Measurements from ENCODE around the gene PIK3CD.

Gene PIK3CD

DNA sequence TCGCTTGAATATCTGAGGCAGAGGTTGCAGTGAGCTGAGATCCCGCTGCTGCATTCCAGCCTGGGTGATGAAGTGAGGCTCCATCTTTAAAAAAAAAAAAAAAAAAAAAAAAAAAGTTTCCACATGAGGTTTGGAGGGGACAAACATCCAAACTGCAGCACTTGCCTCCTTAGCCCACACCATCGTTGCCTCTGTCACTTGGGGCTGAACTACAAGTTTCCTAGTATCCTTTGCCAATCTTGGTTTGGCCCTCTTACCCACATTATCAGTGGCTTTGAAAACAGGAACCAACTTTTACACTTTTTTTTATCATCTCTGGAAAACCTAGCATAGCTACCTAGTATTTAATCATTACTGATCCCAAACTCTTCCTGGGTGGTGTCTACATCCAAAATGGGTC lies 113.0 kb downstream of the PIK3CD start:
- H3K4me3 ChIP-seq (ENCODE audit: low read depth, low read length), result no peak overlapping the region
- TF ChIP-seq, protein P1, sequence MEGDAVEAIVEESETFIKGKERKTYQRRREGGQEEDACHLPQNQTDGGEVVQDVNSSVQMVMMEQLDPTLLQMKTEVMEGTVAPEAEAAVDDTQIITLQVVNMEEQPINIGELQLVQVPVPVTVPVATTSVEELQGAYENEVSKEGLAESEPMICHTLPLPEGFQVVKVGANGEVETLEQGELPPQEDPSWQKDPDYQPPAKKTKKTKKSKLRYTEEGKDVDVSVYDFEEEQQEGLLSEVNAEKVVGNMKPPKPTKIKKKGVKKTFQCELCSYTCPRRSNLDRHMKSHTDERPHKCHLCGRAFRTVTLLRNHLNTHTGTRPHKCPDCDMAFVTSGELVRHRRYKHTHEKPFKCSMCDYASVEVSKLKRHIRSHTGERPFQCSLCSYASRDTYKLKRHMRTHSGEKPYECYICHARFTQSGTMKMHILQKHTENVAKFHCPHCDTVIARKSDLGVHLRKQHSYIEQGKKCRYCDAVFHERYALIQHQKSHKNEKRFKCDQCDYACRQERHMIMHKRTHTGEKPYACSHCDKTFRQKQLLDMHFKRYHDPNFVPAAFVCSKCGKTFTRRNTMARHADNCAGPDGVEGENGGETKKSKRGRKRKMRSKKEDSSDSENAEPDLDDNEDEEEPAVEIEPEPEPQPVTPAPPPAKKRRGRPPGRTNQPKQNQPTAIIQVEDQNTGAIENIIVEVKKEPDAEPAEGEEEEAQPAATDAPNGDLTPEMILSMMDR (IDR thresholded peaks at IDR 0.05; ENCODE audit: borderline replicate concordance, insufficient read depth, low read depth, low read length), result no peak

DNA sequence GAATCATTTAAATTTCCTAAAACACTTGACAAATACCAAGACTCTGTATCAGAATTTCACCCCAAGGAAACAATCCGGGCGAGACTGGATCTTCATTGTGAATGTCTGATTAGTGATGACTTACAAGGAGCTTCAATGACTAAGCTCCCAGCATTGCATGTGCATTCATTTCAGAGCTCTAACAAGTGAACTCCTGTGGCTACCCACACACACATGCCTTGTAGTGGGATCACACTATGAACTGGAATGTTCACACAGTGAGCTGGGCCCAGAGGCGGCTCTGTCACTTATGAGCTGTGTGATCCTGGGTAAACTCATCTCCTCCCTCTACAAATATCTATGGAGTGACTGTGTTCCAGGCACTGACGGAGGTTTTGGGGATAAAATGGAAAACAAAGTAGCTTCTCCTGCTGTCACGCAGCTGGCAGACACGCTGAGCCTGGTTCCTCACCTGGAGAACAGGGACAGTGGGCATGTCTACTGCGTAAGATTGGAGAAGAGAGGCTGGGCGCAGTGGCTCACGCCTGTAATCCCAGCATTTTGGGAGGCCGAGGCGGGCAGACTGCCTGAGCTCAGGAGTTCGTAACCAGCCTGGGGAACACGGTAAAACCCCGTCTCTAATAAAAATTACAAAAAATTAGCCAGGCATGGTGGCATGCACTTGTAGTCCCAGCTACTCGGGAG lies 115.4 kb downstream of the PIK3CD start:
- TF ChIP-seq, protein P1 (IDR thresholded peaks at IDR 0.05; ENCODE audit: borderline replicate concordance, insufficient read depth, low read depth, low read length), result no peak
- H3K4me3 ChIP-seq (ENCODE audit: low read depth, low read length), result no peak overlapping the region

DNA sequence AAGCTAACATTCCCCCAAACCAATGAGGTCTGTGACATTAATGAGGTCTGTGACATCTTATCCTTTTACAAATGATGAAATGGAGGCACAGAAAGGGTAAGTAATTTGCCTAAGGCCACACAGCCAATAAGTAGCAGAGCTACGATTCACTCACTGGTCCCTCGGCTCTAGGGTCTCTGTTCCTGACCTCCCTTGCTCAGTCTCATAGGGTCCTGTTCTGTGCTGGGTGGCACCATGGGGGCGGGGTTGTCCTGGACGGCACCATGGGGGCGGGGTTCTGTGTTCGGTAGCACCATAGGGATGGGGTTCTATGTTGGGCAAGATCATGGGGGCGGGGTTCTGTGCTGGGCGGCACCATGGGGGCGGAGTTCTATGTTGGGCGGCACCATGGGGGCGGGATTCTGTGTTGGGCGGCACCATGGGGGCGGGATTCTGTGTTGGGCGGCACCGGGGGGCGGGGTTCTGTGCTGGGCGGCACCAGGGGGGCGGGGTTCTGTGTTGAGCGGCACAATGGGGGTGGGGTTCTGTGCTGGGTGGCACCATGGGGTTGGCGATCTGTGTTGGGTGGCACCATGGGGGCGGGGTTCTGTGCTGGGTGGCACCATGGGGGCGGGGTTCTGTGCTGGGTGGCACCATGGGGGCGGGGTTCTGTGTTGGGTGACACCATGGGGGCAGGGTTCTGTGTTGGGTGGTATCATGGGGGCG lies 116.6 kb downstream of the PIK3CD start:
- no peak overlapping the region for H3K4me3 ChIP-seq (ENCODE audit: low read depth, low read length)
- TF ChIP-seq, protein P1 (IDR thresholded peaks at IDR 0.05; ENCODE audit: borderline replicate concordance, insufficient read depth, low read depth, low read length), result no peak

DNA sequence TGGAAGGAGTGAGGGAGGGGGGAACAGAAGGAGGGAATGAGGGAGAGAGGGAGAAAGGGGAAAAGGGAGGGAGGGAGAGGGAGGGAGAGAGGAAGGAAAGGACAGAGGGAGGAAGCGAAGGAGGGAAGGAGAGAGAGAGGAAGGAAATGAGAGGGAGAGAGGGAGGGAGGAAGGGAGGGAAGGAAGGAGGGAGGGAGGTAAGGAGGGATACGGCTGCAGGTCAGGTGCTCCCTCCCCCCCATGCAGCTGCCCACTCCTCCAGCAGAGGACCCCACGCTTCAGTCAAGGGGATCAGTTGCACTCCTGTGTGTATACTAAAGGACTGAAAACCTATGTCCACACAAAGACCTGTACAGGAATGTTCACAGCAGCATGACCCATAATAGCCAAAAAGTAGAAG lies 117.5 kb downstream of the PIK3CD start:
- no peak overlapping the region for H3K4me3 ChIP-seq (ENCODE audit: low read depth, low read length)
- TF ChIP-seq, protein P1 (IDR thresholded peaks at IDR 0.05; ENCODE audit: borderline replicate concordance, insufficient read depth, low read depth, low read length), result no peak

DNA sequence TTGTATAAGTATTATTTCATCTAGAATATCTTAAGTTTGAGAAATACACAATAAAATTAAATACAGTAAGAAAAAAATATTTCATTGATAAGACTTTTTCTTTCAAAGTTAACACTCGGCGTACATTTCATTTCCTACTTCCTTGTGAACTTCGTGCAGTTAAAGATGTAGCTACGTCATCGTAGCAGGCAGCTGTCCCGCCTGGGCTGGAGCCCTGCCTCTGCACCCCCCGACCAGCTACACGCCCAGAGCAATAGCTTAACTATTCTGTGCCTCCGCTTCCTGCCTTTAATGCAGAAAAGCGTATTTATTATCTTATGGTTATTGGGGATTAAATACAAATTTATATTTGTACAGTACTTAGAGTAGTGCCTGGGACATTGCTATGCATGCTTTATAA lies 118.8 kb downstream of the PIK3CD start:
- TF ChIP-seq, protein P1 (IDR thresholded peaks at IDR 0.05; ENCODE audit: borderline replicate concordance, insufficient read depth, low read depth, low read length), result no peak
- H3K4me3 ChIP-seq (ENCODE audit: low read depth, low read length), result no peak overlapping the region

DNA sequence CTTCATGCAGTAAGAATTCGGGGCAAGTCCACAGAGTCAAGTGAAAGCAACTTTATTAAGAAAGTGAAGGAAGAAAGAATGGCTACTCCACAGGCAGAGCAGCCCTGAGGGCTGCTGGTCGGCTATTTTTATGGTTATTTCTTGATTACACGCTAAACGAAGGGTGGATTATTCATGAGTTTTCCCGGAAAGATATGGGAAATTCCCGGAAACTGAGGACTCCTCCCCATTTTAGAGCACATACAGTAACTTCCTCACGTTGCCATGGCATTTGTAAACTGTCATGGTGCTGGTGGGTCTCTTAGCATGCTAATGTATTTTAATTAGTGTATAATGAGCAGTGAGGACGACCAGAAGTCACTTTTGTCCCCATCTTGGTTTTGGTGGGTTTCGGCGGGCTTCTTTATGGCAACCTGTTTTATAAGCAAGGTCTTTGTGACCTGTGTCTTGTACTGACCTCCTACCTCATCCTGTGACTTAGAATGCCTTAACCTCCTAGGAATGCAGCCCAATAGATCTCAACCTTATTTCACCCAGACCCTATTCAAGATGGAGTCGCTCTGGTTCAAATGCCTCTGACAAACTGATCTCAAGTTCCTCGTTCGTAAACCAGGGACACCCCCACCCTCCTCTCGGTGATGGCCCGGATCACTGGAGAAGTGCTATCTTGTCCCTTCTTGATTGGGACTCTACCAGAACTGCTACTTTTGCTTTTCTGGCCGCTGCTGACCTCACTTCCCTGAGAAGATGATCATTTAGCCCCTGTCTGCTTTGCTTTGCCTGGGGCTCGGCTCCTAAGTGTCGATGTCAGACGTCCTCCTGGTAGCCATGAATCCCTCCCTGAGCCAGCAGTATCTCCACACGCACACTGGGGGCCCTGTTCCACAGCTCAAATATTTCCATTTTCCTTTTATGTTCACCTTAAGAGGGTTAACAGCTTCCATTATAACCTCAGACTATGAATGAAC lies 123.5 kb downstream of the PIK3CD start:
- TF ChIP-seq, protein P1 (IDR thresholded peaks at IDR 0.05; ENCODE audit: borderline replicate concordance, insufficient read depth, low read depth, low read length), result no peak
- no peak overlapping the region for H3K4me3 ChIP-seq (ENCODE audit: low read depth, low read length)

Data from GM12875 (cell line).